Uterus (tissue), 2 donors: ENCODE results near the gene SLC6A17.

ENCODE experiments used
- POLR2A ChIP-seq, 2 donors: fragments of 450-650 bp; IDR thresholded peaks; one replicate each; pipeline ENCODE4 v1.6.1; 2016; ENCODE audit warnings: antibody characterized with exemption in 2 of 2, mild to moderate bottlenecking in 1 of 2, moderate library complexity in 1 of 2
- TF ChIP-seq, protein P1 (sequence below), 4 experiments: fragments of 200-600 bp in 2 of 4; fragments of 450-650 bp in 2 of 4; sonication (generic) in 2 of 4; IDR thresholded peaks; one replicate each; pipeline ENCODE4 v1.5.1; 2016 to 2019; ENCODE audit warnings: antibody characterized with exemption in 4 of 4, mild to moderate bottlenecking in 2 of 4, moderate library complexity in 1 of 4

DNA sequence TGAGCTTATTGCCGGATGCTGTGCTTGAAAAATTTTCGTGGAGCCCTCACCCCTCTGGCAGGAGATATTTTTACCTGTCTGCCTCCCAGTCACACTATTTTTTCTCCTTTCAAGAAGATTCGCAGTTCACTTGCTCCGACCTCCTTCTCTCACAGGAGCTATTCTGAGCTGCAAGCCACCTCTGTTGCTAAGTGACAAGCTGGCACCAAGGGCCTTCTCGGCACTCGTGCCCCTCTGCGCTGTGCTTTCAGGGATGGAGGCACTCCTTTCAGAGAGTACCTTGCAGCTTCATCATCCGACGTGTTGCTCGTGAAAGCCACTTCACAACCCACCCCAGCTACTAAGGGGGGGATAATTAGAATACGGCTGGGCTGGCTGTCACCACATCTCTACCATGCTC, 11.6 kb downstream of the SLC6A17 start:
- no peak for TF ChIP-seq POLR2A (IDR thresholded peaks at IDR 0.05)
- TF ChIP-seq, protein P1, sequence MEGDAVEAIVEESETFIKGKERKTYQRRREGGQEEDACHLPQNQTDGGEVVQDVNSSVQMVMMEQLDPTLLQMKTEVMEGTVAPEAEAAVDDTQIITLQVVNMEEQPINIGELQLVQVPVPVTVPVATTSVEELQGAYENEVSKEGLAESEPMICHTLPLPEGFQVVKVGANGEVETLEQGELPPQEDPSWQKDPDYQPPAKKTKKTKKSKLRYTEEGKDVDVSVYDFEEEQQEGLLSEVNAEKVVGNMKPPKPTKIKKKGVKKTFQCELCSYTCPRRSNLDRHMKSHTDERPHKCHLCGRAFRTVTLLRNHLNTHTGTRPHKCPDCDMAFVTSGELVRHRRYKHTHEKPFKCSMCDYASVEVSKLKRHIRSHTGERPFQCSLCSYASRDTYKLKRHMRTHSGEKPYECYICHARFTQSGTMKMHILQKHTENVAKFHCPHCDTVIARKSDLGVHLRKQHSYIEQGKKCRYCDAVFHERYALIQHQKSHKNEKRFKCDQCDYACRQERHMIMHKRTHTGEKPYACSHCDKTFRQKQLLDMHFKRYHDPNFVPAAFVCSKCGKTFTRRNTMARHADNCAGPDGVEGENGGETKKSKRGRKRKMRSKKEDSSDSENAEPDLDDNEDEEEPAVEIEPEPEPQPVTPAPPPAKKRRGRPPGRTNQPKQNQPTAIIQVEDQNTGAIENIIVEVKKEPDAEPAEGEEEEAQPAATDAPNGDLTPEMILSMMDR (IDR thresholded peaks at IDR 0.05) = no peak
